Loucy (cell line): ENCODE measurements around the gene FFAR3.

Source experiments
- H2AFZ ChIP-seq: fragments of 200-600 bp; sonication (generic); 2 replicates; pipeline ENCODE4 v1.6.0; 2016; ENCODE audit warnings: antibody characterized with exemption, mild to moderate bottlenecking, low read length, moderate library complexity
- H3F3A ChIP-seq: fragments of 200-600 bp; 2 replicates; pipeline ENCODE4 v1.6.0; 2016; ENCODE audit warnings: antibody characterized with exemption, low read depth, mild to moderate bottlenecking
- H3K27me3 ChIP-seq: fragments of 200-600 bp; sonication (generic); 2 replicates; pipeline ENCODE4 v1.6.1; 2014; ENCODE audit warnings: low read length, mild to moderate bottlenecking; ENCODE audit not compliant: insufficient read depth, poor library complexity, severe bottlenecking
- H3K36me3 ChIP-seq: fragments of 200-600 bp; sonication (generic); 2 replicates; pipeline ENCODE4 v1.6.1; 2016; ENCODE audit warnings: low read length; ENCODE audit not compliant: insufficient read depth
- H3K4me1 ChIP-seq: fragments of 200-600 bp; sonication (generic); 2 replicates; pipeline ENCODE4 v1.5.1; 2014; ENCODE audit warnings: low read length, mild to moderate bottlenecking; ENCODE audit not compliant: insufficient read depth, poor library complexity, severe bottlenecking
- H3K4me2 ChIP-seq: fragments of 200-600 bp; sonication (generic); 2 replicates; pipeline ENCODE4 v1.6.0; 2014; ENCODE audit warnings: antibody characterized with exemption, low read length, low read depth, mild to moderate bottlenecking; ENCODE audit not compliant: poor library complexity, severe bottlenecking
- H3K4me3 ChIP-seq: fragments of 200-600 bp; sonication (generic); 2 replicates; pipeline ENCODE4 v1.5.1; 2014; ENCODE audit warnings: low read length, mild to moderate bottlenecking, mixed read lengths; ENCODE audit not compliant: poor library complexity, severe bottlenecking
- H3K79me2 ChIP-seq: fragments of 200-600 bp; sonication (generic); 2 replicates; pipeline ENCODE4 v1.6.1; 2014; ENCODE audit warnings: low read length; ENCODE audit not compliant: insufficient read depth
- H3K9ac ChIP-seq: fragments of 200-600 bp; sonication (generic); 2 replicates; pipeline ENCODE4 v1.6.0; 2014; ENCODE audit warnings: mild to moderate bottlenecking, low read depth, low read length, moderate library complexity; ENCODE audit not compliant: poor library complexity, severe bottlenecking
- H3K9me2 ChIP-seq: fragments of 200-600 bp; sonication (generic); replicated peaks from 2 replicates; pipeline ENCODE4 v1.6.1; 2016; ENCODE audit warnings: low read depth, low read length, mixed read lengths
- H3K9me3 ChIP-seq: fragments of 200-600 bp; sonication (generic); 2 replicates; pipeline ENCODE4 v1.6.1; 2014; ENCODE audit warnings: mild to moderate bottlenecking, antibody characterized with exemption, low read length, low read depth; ENCODE audit not compliant: insufficient read depth
- H4K20me1 ChIP-seq: fragments of 200-600 bp; sonication (generic); 2 replicates; pipeline ENCODE4 v1.6.0; 2014; ENCODE audit warnings: antibody characterized with exemption, low read length, mild to moderate bottlenecking; ENCODE audit not compliant: insufficient read depth, poor library complexity, severe bottlenecking
- CTCF ChIP-seq: fragments of 200-600 bp; sonication (generic); conservative IDR thresholded peaks from 2 replicates; pipeline ENCODE4 v1.5.1; 2014; ENCODE audit warnings: mild to moderate bottlenecking, antibody characterized with exemption, low read length
- EZH2phosphoT487 ChIP-seq: fragments of 200-600 bp; IDR thresholded peaks from 2 replicates; pipeline ENCODE4 v1.6.1; 2018; ENCODE audit warnings: antibody characterized with exemption, mild to moderate bottlenecking, moderate library complexity, borderline replicate concordance

FFAR3 gene

GRCh38 chr19:35363711-35364425 lies 5.6 kb downstream of the FFAR3 start:
- no peak for TF ChIP-seq EZH2phosphoT487
- TF ChIP-seq CTCF: no peak
- Histone ChIP-seq H3K79me2 (no peaks in the 10 kb centered on the region), H3K36me3 (no peaks in the 10 kb centered on the region), H3K9ac (no peak overlapping the region), H4K20me1 (no peaks in the 10 kb centered on the region), H3K9me3 (no peaks in the 10 kb centered on the region), H3K4me2 (no peak overlapping the region), H3K27me3 (no peaks in the 10 kb centered on the region), H3K4me1 (no peaks in the 10 kb centered on the region), H3F3A (no peaks in the 10 kb centered on the region), H2AFZ (no peak overlapping the region), H3K4me3 (no peak overlapping the region), H3K9me2 (no peaks in the 10 kb centered on the region)

GRCh38 chr19:35365303-35365702 lies 7.0 kb downstream of the FFAR3 start:
- H3K79me2 ChIP-seq: no peaks in the 10 kb centered on the region
- no peaks in the 10 kb centered on the region for H3K4me1 ChIP-seq
- H3F3A ChIP-seq: no peaks in the 10 kb centered on the region
- no peak overlapping the region for H2AFZ ChIP-seq
- no peak overlapping the region for H3K4me3 ChIP-seq
- TF ChIP-seq CTCF: no peak
- TF ChIP-seq EZH2phosphoT487: no peak
- H3K9ac ChIP-seq: no peak overlapping the region
- H3K9me3 ChIP-seq: no peaks in the 10 kb centered on the region
- H3K36me3 ChIP-seq: no peaks in the 10 kb centered on the region
- H3K27me3 ChIP-seq: no peaks in the 10 kb centered on the region
- no peak overlapping the region for H3K4me2 ChIP-seq
- H4K20me1 ChIP-seq: no peaks in the 10 kb centered on the region
- no peaks in the 10 kb centered on the region for H3K9me2 ChIP-seq

GRCh38 chr19:35368378-35368777 lies 10.1 kb downstream of the FFAR3 start:
- no peaks in the 10 kb centered on the region for H3K9me2 ChIP-seq
- no peaks in the 10 kb centered on the region for H3K9me3 ChIP-seq
- H3K36me3 ChIP-seq: no peaks in the 10 kb centered on the region
- no peaks in the 10 kb centered on the region for H3K27me3 ChIP-seq
- H3F3A ChIP-seq: no peaks in the 10 kb centered on the region
- H3K79me2 ChIP-seq: no peaks in the 10 kb centered on the region
- H2AFZ ChIP-seq: no peak overlapping the region
- no peak overlapping the region for H3K9ac ChIP-seq
- no peaks in the 10 kb centered on the region for H3K4me1 ChIP-seq
- H4K20me1 ChIP-seq: no peaks in the 10 kb centered on the region
- H3K4me3 ChIP-seq: no peak overlapping the region
- no peak overlapping the region for H3K4me2 ChIP-seq
- TF ChIP-seq CTCF (no peak), EZH2phosphoT487 (no peak)
